Prostate gland (tissue), 2 donors: Measurements from ENCODE around the gene RUNX2.

Experiments
- CTCF ChIP-seq, 4 experiments: fragments of 200-600 bp in 2 of 4; fragments of 450-650 bp in 2 of 4; sonication (generic) in 2 of 4; IDR thresholded peaks; 1 replicate in 3 of 4; 2 replicates in 1 of 4; pipeline ENCODE4 v1.5.1; 2016 to 2019; ENCODE audit warnings: antibody characterized with exemption in 4 of 4, mild to moderate bottlenecking in 2 of 4, moderate library complexity in 2 of 4
- POLR2A ChIP-seq: fragments of 450-650 bp; IDR thresholded peaks from one replicate; pipeline ENCODE4 v1.6.1; 2016; ENCODE audit warnings: antibody characterized with exemption, mild to moderate bottlenecking

GRCh38 chr6:45562171-45562570, 234.0 kb downstream of the RUNX2 start:
- TF ChIP-seq CTCF (IDR thresholded peaks at IDR 0.05) (no peak), POLR2A (no peak)
